HCT116 (cell line): Measurements from ENCODE around the gene XPC. TPM values are rescaled to one million over a fixed set of nuclear protein-coding genes. Genes with fewer than 3 reads are reported as not detected.

ENCODE experiments used
- ATAC-seq: fragments of 200-7000 bp; cut with Tn5 transposase; 2 replicates; pipeline ENCODE4 v1.9.1; 2020; ENCODE audit warnings: mild to moderate bottlenecking, moderate library complexity
- BruUV-seq: library from RNA; stranded (reverse); fragments of 400-500 nt; replicated peaks from 2 replicates; lab custom pipeline; 2021; lab: Mats Ljungman, UMichigan
- CTCF ChIA-PET: fragments of 300-600 bp; sonication (Branson Sonifier 250); formaldehyde crosslinking; loops from one replicate; lab custom pipeline; 2021; ENCODE audit warnings: antibody characterized with exemption; lab: Charles Lee
- POLR2A ChIA-PET: fragments of 300-600, 350-600 bp; sonication (Branson Sonifier 250); formaldehyde crosslinking; loops from one replicate; lab custom pipeline; 2021; ENCODE audit warnings: antibody characterized with exemption; lab: Charles Lee
- RAD21 ChIA-PET, 2 experiments: fragments of 300-600 bp; sonication (Branson Sonifier 250); formaldehyde crosslinking; loops; one replicate each; lab custom pipeline; 2023; ENCODE audit warnings: low total read pairs in 2 of 2; ENCODE audit not compliant: uncharacterized antibody in 2 of 2, unreplicated experiment in 2 of 2, low non-redundant PET in 1 of 2; lab: Charles Lee
- DNase-seq: peaks from one replicate; pipeline ENCODE4 v3.0.0-alpha.2; 2010; ENCODE audit warnings: low read depth, low spot score
- H2AFZ ChIP-seq: fragments of 200-600 bp; shearing (Covaris generic), sonication (generic); 2 replicates; pipeline ENCODE4 v1.6.1; 2017; ENCODE audit warnings: low read depth, mixed run types, mixed read lengths, antibody characterized with exemption, low read length; ENCODE audit not compliant: poor library complexity, severe bottlenecking
- H3K27ac ChIP-seq: 2 replicates; pipeline ENCODE4 v1.5.1; 2012; ENCODE audit warnings: low read depth, low read length
- H3K27me3 ChIP-seq: fragments of 200-600 bp; sonication (generic); 2 replicates; pipeline ENCODE4 v1.6.1; 2016; ENCODE audit warnings: mixed run types, low read length, mixed read lengths; ENCODE audit not compliant: insufficient read depth
- H3K36me3 ChIP-seq, 2 experiments: fragments of 200-500 bp in 1 of 2; fragments of 200-600 bp in 1 of 2; sonication (Bioruptor generic) in 1 of 2; sonication (generic) in 1 of 2; 2 replicates each; pipeline versions ENCODE4 v1.5.1 to v1.6.1; 2014 to 2016; ENCODE audit warnings: low read length in 2 of 2, inconsistent platforms in 1 of 2, mixed read lengths in 1 of 2, mixed run types in 1 of 2; ENCODE audit not compliant: insufficient read depth in 2 of 2, control insufficient read depth in 1 of 2
- H3K4me1 ChIP-seq, 2 experiments: fragments of 200-600 bp in 1 of 2; sonication (generic) in 1 of 2; 2 replicates each; pipeline versions ENCODE4 v1.5.1 to v1.6.1; 2012 to 2017; ENCODE audit warnings: low read length in 2 of 2, inconsistent platforms in 1 of 2, mild to moderate bottlenecking in 1 of 2, mixed read lengths in 1 of 2, mixed run types in 1 of 2, moderate library complexity in 1 of 2; ENCODE audit not compliant: insufficient read depth in 2 of 2, control insufficient read depth in 1 of 2
- H3K4me2 ChIP-seq: fragments of 200-600 bp; sonication (generic); 2 replicates; pipeline ENCODE4 v1.6.1; 2017; ENCODE audit warnings: mixed run types, low read length, mixed read lengths
- H3K4me3 ChIP-seq, 2 experiments: fragments of 200-600 bp in 1 of 2; sonication (generic) in 1 of 2; replicated peaks in 1 of 2; 2 replicates each; pipeline ENCODE4 v1.5.1; 2011 to 2016; ENCODE audit warnings: low read length in 2 of 2, control low read depth in 1 of 2, low read depth in 1 of 2, mild to moderate bottlenecking in 1 of 2, mixed read lengths in 1 of 2, mixed run types in 1 of 2
- H3K79me2 ChIP-seq: fragments of 200-600 bp; sonication (generic); 2 replicates; pipeline ENCODE4 v1.6.1; 2017; ENCODE audit warnings: mild to moderate bottlenecking, mixed run types, low read length, moderate library complexity, mixed read lengths; ENCODE audit not compliant: insufficient read depth
- H3K9ac ChIP-seq: fragments of 200-600 bp; sonication (generic); 2 replicates; pipeline ENCODE4 v1.6.1; 2016; ENCODE audit warnings: low read length, mixed read lengths
- H3K9me2 ChIP-seq: fragments of 200-600 bp; sonication (generic), shearing (Covaris generic); 2 replicates; pipeline ENCODE4 v1.6.1; 2017; ENCODE audit warnings: mixed run types, mild to moderate bottlenecking, moderate library complexity; ENCODE audit not compliant: insufficient read depth
- H3K9me3 ChIP-seq, 2 experiments: fragments of 200-500 bp in 1 of 2; fragments of 200-600 bp in 1 of 2; sonication (Bioruptor generic) in 1 of 2; sonication (generic) in 1 of 2; 2 replicates each; pipeline ENCODE4 v1.6.1; 2014 to 2017; ENCODE audit warnings: low read length in 2 of 2, mixed read lengths in 2 of 2, inconsistent platforms in 1 of 2, low read depth in 1 of 2, mild to moderate bottlenecking in 1 of 2, mixed run types in 1 of 2, moderate library complexity in 1 of 2; ENCODE audit not compliant: control insufficient read depth in 1 of 2, insufficient read depth in 1 of 2
- H4K20me1 ChIP-seq: fragments of 200-600 bp; sonication (generic), shearing (Covaris generic); 2 replicates; pipeline ENCODE4 v1.6.1; 2017; ENCODE audit warnings: mixed run types, mild to moderate bottlenecking, moderate library complexity; ENCODE audit not compliant: insufficient read depth
- ATF3 ChIP-seq: IDR thresholded peaks from 2 replicates; pipeline ENCODE4 v1.6.1; 2012
- ELF1 ChIP-seq: IDR thresholded peaks from 2 replicates; pipeline ENCODE4 v1.6.1; 2012; ENCODE audit warnings: low read depth, borderline replicate concordance
- EZH2 ChIP-seq: fragments of 200-600 bp; sonication (generic); IDR thresholded peaks from 2 replicates; pipeline ENCODE4 v1.6.1; 2017; ENCODE audit warnings: antibody characterized with exemption, mixed run types
- FOSL1 ChIP-seq: IDR thresholded peaks from 2 replicates; pipeline ENCODE4 v1.6.1; 2012; ENCODE audit warnings: low read depth
- JUND ChIP-seq: IDR thresholded peaks from 2 replicates; pipeline ENCODE4 v1.6.1; 2012
- MAX ChIP-seq: IDR thresholded peaks from 2 replicates; pipeline ENCODE4 v1.6.1; 2012
- POLR2AphosphoS5 ChIP-seq: IDR thresholded peaks from 2 replicates; pipeline ENCODE4 v1.6.1; 2011; ENCODE audit warnings: mild to moderate bottlenecking, low read depth, low read length, moderate library complexity
- REST ChIP-seq: IDR thresholded peaks from 2 replicates; pipeline ENCODE4 v1.6.1; 2012; ENCODE audit warnings: low read depth
- SIN3A ChIP-seq: IDR thresholded peaks from 2 replicates; pipeline ENCODE4 v1.6.1; 2012; ENCODE audit warnings: low read depth
- ZFX ChIP-seq: fragments of 450-650 bp; IDR thresholded peaks from 2 replicates; pipeline ENCODE4 v1.6.1; 2017
- intact Hi-C: fragments of 100-400 bp; cut with micrococcal nuclease; formaldehyde crosslinking; loops from 2 replicates; pipeline ENCODE4 v1.10.0; 2022
- total RNA-seq: library from RNA; stranded (reverse); gene quantifications from one replicate; pipeline ENCODE4 v1.2.1, GENCODE V29; 2021; ENCODE audit not compliant: unreplicated experiment

The XPC gene
- total RNA-seq, 1 experiment from 2014 or later = 29.5 TPM

- intact Hi-C loops = loop anchor here (10.0 kb wide), 1 partner anchor 466 kb away; no protein-coding TSS in a partner anchor
- Histone ChIP-seq H3K9me3 (no peaks in the 10 kb centered on the region), H3K27me3 (no peaks in the 10 kb centered on the region), H3K9me2 (no peaks in the 10 kb centered on the region), H3K4me2 (no peak overlapping the region), H3K9ac (no peak overlapping the region), H3K36me3 (peaks cover 9 to 18% of the 10 kb centered on the region in 2 experiments; a peak in 2 of 4 replicates), H3K4me3 (no peak overlapping the region), H3K27ac (no peak overlapping the region), H4K20me1 (no peaks in the 10 kb centered on the region), H3K4me1 (peaks cover 0 to 9% of the 10 kb centered on the region in 2 experiments; a peak in 1 of 4 replicates), H3K79me2 (peaks cover 63% of the 10 kb centered on the region), H2AFZ (no peak overlapping the region)
- ChIA-PET CTCF (no interaction called here), POLR2A (no interaction called here), RAD21 (no interaction called here)
- ATAC-seq (no peak), DNase-seq (no peak)
- no peak for TF ChIP-seq ZFX
- BruUV-seq = no TSS peak
Measured at GRCh38 chr3:14120111-14120920, 58.1 kb downstream of the XPC start.

GRCh38 chr3:14119651-14120050, 58.8 kb downstream of the XPC start:
- no TSS peak for BruUV-seq
- Histone ChIP-seq H3K36me3 (peaks cover 10 to 20% of the 10 kb centered on the region in 2 experiments; a peak in 2 of 4 replicates), H3K4me1 (peaks cover 0 to 9% of the 10 kb centered on the region in 2 experiments; a peak in 1 of 4 replicates), H3K27ac (no peak overlapping the region), H3K9me3 (no peaks in the 10 kb centered on the region), H3K79me2 (peaks cover 58% of the 10 kb centered on the region), H3K9me2 (no peaks in the 10 kb centered on the region), H4K20me1 (no peaks in the 10 kb centered on the region), H3K9ac (no peak overlapping the region), H3K4me2 (no peak overlapping the region), H2AFZ (no peak overlapping the region), H3K4me3 (no peak overlapping the region), H3K27me3 (no peaks in the 10 kb centered on the region)
- ChIA-PET RAD21 (no interaction called here), POLR2A (no interaction called here), CTCF (no interaction called here)
- no peak for ATAC-seq
- intact Hi-C loops = loop anchor here (10.0 kb wide), 1 partner anchor 465 kb away; no protein-coding TSS in a partner anchor
- no peak for DNase-seq
- no peak for TF ChIP-seq SIN3A
- no peak for TF ChIP-seq JUND
- TF ChIP-seq EZH2 = no peak
- no peak for TF ChIP-seq MAX
- no peak for TF ChIP-seq ATF3
- TF ChIP-seq FOSL1 = no peak
- no peak for TF ChIP-seq ELF1
- no peak for TF ChIP-seq POLR2AphosphoS5
- no peak for TF ChIP-seq REST
